NK-92 (cell line): ENCODE data around the gene CFHR1.

Experiments
- DNase-seq: peaks from one replicate; lab custom pipeline; 2025; ENCODE audit not compliant: unreplicated experiment; lab: John Stamatoyannopoulos, UW

CFHR1 gene

GRCh38 chr1:196875935-196876334 is 56.4 kb downstream of the CFHR1 start:
- no peak for DNase-seq

- DNase-seq = no peak
These were observed 58.4 kb downstream of the CFHR1 start for GRCh38 chr1:196877964-196878363.
